ENCODE measurements around the gene PAPOLA.

DNA sequence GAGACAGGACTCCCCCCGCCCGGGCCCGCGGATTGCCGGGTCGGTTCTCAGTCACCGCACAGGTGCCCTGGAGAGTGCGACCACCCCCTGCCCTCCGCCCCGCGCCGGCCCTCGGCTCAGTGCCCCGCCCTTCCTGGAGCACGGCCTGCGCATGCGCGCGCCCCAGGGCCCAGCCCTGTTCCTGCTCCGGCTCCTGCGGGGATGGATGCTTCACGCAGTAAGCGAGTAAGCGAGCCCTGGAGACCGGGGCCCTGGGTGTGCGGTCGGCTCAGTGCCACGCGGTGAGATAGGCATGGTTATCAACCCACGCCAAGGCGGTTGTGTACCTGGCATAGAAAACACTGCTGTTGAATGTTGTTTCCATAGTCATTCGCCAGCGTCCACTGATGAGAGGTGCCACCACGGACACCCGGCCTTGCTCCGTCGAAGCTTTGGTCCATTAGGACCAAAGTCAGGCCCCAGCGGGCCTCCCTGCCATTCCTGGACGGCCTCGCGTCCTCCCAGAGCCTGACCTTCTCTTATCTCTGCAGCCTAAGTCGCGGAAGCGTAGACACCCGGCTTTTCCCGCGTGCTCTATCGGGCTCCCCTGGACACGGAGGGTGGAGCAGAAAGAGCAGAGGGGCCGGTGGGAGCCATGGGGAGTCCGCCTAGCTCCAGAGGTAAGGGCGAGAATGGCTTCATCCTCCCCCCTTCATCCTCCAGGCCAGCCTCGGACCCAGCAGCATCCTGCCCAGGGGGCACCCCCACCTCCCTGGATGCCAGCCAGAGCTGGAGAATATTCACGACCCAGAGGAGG is 90.6 kb downstream of the PAPOLA start:
- TF ChIP-seq CTCF (IDR thresholded peaks at IDR 0.05) (no peak), POLR2A (IDR thresholded peaks at IDR 0.05) (no peak)
